GM12874 (cell line): ENCODE results near the gene TNFAIP8L1.

Experiments
- CTCF ChIP-seq: IDR thresholded peaks from 2 replicates; pipeline ENCODE4 v1.5.1; 2011; ENCODE audit warnings: low read depth, mild to moderate bottlenecking, control low read depth, low read length, moderate library complexity; ENCODE audit not compliant: insufficient read depth

Gene TNFAIP8L1

GRCh38 chr19:4596033-4596904, 43.0 kb upstream of the TNFAIP8L1 start:
- no peak for TF ChIP-seq CTCF

GRCh38 chr19:4597278-4597974, 41.9 kb upstream of the TNFAIP8L1 start:
- no peak for TF ChIP-seq CTCF

GRCh38 chr19:4597975-4598671, 41.2 kb upstream of the TNFAIP8L1 start:
- TF ChIP-seq CTCF, result no peak

GRCh38 chr19:4598712-4599111, 40.6 kb upstream of the TNFAIP8L1 start:
- TF ChIP-seq CTCF, result no peak

- no peak for TF ChIP-seq CTCF
Observed at GRCh38 chr19:4600082-4600481, 39.2 kb upstream of the TNFAIP8L1 start.

GRCh38 chr19:4600893-4601292, 38.4 kb upstream of the TNFAIP8L1 start:
- TF ChIP-seq CTCF, result no peak

GRCh38 chr19:4602173-4602788, 37.0 kb upstream of the TNFAIP8L1 start:
- TF ChIP-seq CTCF, result no peak
